ENCODE data around the gene PALD1. TPM values are rescaled to one million over a fixed set of nuclear protein-coding genes. Genes with fewer than 3 reads are reported as not detected.

Gene PALD1
- total RNA-seq, 3 donors from 2014 or later, result 1.9 to 7.5 (median 5.9) TPM

DNA sequence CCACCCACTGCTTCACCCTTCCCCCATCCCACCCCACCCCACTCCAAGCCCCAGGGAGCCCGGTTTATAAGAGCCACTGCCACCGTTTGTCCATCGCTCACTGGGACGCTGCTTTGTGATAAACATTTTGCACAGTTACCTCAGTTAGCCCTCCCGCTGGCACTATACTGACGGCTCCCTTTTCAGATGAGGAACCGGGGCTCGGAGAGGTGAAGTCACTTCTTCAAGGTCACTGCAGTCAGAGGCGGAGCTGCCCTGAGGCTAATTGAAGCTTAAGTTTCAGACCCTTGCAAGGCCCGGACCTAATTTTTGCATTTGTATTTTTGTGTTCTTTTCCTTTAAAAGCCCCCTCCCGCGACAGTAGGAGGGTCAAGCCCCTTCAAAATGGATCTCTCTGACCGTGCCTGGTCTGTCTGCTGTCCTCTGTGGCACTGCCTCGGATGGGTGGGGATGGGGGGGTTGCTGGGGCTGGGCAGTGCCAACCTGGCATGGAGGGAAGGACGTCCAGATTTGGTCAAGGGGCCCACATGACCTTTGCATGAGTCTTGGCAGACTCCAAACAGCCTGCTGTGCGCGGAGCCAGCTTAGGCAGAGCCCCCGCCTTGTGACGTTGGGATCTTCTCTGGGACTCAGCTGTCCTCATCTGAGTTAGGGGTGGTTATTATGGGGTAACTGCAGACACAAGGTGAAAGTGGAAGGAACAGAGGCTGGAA is 19.4 kb upstream of the PALD1 start:
- peak overlapping the region in 1 of 2 donors; percentile 8 for H3K27ac ChIP-seq
- H3K9me3 ChIP-seq, result no peaks in the 10 kb centered on the region
- no peak for DNase-seq (ENCODE audit: low spot score in 2 of 2)
- no peaks in the 10 kb centered on the region for H3K36me3 ChIP-seq
- intact Hi-C loops (cut with DNase I; ENCODE audit: low total_unique reads), result no loop called here
- peaks cover 3 to 11% of the 10 kb centered on the region in 2 donors for H3K4me1 ChIP-seq
- no peak for TF ChIP-seq POLR2AphosphoS5 (IDR thresholded peaks at IDR 0.05)
- TF ChIP-seq, protein P1, sequence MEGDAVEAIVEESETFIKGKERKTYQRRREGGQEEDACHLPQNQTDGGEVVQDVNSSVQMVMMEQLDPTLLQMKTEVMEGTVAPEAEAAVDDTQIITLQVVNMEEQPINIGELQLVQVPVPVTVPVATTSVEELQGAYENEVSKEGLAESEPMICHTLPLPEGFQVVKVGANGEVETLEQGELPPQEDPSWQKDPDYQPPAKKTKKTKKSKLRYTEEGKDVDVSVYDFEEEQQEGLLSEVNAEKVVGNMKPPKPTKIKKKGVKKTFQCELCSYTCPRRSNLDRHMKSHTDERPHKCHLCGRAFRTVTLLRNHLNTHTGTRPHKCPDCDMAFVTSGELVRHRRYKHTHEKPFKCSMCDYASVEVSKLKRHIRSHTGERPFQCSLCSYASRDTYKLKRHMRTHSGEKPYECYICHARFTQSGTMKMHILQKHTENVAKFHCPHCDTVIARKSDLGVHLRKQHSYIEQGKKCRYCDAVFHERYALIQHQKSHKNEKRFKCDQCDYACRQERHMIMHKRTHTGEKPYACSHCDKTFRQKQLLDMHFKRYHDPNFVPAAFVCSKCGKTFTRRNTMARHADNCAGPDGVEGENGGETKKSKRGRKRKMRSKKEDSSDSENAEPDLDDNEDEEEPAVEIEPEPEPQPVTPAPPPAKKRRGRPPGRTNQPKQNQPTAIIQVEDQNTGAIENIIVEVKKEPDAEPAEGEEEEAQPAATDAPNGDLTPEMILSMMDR (IDR thresholded peaks at IDR 0.05), result no peak
- no peak for TF ChIP-seq POLR2A (IDR thresholded peaks at IDR 0.05)
- no peaks in the 10 kb centered on the region for H3K27me3 ChIP-seq
- H3K4me3 ChIP-seq, result peak overlapping the region in 1 of 3 donors; percentile 63

DNA sequence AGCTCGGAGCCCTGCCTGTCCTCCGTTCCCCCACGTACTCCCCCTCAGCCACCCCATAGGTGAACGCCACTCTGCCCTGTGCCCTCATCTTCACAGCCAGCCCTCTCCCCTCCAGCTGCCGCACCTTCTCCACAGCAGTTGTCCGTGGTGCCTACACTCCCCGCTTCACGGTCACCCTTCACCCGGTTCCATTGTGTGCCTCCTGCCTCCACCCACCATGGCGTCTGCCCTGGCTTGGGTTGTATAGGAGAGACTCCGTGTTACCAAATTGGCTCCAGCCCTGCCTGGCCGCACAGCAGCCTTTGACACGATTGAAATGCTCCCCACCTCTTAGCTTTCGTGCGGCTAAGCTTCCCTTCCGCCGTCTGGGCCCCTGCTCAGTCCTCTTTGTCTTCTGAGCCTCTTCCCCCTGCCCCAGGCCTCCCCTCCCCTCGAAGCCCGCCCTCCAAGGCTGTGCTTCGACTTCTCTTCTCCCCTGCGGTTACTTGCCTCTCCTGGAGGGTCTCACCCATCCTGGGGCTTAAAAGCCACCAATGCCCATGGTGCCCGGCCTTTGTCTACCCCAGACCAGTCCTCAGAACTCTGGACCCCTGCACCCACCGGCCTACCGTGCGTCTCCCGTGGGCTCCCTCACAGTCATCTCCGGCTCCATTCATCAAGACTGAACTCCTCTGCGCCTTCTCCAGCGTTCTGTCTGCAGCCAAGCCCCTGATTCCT is 18.6 kb upstream of the PALD1 start:
- H3K4me3 ChIP-seq, result no peak overlapping the region
- H3K27ac ChIP-seq, result no peak overlapping the region
- intact Hi-C loops (cut with DNase I; ENCODE audit: low total_unique reads), result no loop called here
- H3K36me3 ChIP-seq, result no peaks in the 10 kb centered on the region
- TF ChIP-seq, protein P1 (IDR thresholded peaks at IDR 0.05), result no peak
- TF ChIP-seq POLR2AphosphoS5 (IDR thresholded peaks at IDR 0.05), result no peak
- no peak for TF ChIP-seq POLR2A (IDR thresholded peaks at IDR 0.05)
- no peaks in the 10 kb centered on the region for H3K9me3 ChIP-seq
- H3K4me1 ChIP-seq, result peaks cover 3 to 11% of the 10 kb centered on the region in 2 donors
- H3K27me3 ChIP-seq, result no peaks in the 10 kb centered on the region
- no peak for DNase-seq (ENCODE audit: low spot score in 2 of 2)

DNA sequence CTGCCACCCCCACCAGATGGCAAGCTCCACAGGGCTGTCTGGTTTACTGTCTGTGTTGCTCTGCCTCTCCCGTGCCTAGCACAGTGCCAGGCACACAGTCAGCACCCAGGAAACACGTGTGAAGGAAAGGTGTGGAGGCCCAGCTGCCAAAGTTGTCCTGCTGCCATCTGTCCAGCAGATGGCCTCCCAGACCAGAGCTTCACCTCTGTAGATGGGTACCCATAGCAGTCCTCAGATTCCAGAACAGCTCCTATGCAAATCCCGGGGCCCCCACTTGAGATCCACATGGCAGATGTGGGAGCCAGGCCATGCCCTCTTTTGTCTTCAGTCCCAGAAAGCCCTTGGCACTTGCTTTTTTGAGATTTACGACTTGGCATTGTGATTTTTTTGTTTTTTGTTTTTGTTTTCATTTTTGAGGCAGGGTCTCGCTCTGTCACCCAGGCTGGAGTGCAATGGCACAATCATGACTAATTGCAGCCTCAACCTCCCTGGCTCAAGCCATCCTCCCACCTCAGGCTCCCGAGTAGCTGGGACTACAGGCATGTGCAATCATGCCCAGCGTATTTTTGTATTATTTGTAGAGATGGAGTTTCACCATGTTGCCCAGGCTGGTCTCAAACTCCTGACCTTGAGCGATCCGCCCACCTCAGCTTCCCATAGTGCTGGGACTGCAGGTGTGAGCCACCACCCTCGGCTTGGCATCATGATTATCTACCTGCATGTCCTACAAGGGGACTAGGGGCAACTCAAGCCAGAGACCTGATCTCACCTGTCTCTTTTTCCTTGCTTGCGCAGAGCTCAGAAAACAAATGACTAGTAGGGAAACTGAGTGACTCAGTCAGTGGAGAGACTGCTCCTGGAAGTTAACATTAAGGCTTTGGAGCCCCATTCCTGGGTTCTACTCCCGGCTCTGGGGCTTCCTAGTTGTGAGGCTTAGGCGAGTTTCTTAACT is 16.9 kb upstream of the PALD1 start:
- Histone ChIP-seq H3K36me3 (no peaks in the 10 kb centered on the region), H3K4me1 (peaks cover 3 to 11% of the 10 kb centered on the region in 2 donors), H3K9me3 (no peaks in the 10 kb centered on the region), H3K27me3 (no peaks in the 10 kb centered on the region), H3K27ac (peak overlapping the region in 1 of 2 donors; percentile 13), H3K4me3 (no peak overlapping the region)
- intact Hi-C loops (cut with DNase I; ENCODE audit: low total_unique reads), result no loop called here
- peak in 1 of 2 donors; percentile 34 for DNase-seq (ENCODE audit: low spot score in 2 of 2)
- no peak for TF ChIP-seq POLR2AphosphoS5 (IDR thresholded peaks at IDR 0.05)
- TF ChIP-seq, protein P1 (IDR thresholded peaks at IDR 0.05), result peak; percentile 56 to 78 (median 69)

DNA sequence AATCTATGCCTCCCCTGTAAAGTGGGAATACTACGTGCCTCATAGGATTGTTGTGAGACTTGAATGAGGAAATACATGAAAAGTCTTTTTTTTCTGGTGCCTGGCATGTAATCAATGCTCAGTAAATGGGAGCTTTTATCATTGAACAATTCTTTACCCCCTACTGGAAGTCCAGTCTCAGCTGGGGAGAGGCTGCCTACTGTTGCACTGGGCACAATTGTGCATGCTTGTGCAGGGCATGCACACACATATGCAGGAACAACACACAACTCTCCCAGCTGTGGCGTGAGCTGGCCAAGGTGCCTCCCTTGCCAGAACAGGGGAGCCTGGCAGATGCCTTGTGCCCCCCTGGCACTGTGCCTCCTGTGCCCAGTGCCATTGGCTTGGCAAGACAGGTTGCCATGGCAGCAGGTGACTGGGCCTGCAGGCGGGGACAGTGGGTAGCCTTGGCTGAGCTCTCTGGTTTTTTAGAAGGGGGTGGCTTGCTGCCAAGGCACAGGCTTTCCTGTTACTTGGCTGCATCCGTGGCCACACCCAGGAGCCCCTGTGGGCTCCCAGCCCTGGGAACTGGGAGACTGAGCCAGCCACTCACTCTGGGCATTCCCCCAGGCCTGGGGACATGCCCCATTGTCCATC is 16.1 kb upstream of the PALD1 start:
- no peak overlapping the region for H3K4me3 ChIP-seq
- peaks cover 3 to 11% of the 10 kb centered on the region in 2 donors for H3K4me1 ChIP-seq
- H3K27me3 ChIP-seq, result no peaks in the 10 kb centered on the region
- peak overlapping the region; percentile 13 to 28 for H3K27ac ChIP-seq
- TF ChIP-seq POLR2A (IDR thresholded peaks at IDR 0.05), result no peak
- TF ChIP-seq, protein P1 (IDR thresholded peaks at IDR 0.05), result no peak
- TF ChIP-seq POLR2AphosphoS5 (IDR thresholded peaks at IDR 0.05), result no peak
- DNase-seq (ENCODE audit: low spot score in 2 of 2), result peak in 1 of 2 donors; percentile 65
- H3K36me3 ChIP-seq, result no peaks in the 10 kb centered on the region
- intact Hi-C loops (cut with DNase I; ENCODE audit: low total_unique reads), result no loop called here
- no peaks in the 10 kb centered on the region for H3K9me3 ChIP-seq

Data from breast epithelium (tissue), 4 donors.